Activated CD8-positive, alpha-beta memory T cell treated with anti-CD3 and anti-CD28 coated beads for 48 hours (primary cell): Measurements from ENCODE around the gene SNCB.
A peak's percentile ranks its signal among the peaks of the same experiment; 100 is the strongest.

Experiments used
- DNase-seq, 3 experiments: peaks; one replicate each; pipeline ENCODE4 v3.0.0-alpha.2; 2020; ENCODE audit warnings: low read depth in 2 of 3, low spot score in 2 of 3

The SNCB gene

GRCh38 chr5:176625966-176626875, 4.1 kb downstream of the SNCB start:
- DNase-seq = no peak

- no peak for DNase-seq
Observed at GRCh38 chr5:176625512-176625911, 4.8 kb downstream of the SNCB start.

- DNase-seq = no peak
Observed at GRCh38 chr5:176624938-176625337, 5.4 kb downstream of the SNCB start.

GRCh38 chr5:176624142-176624541, 6.2 kb downstream of the SNCB start:
- DNase-seq = no peak

GRCh38 chr5:176621661-176622079, 8.7 kb downstream of the SNCB start:
- no peak for DNase-seq

- no peak for DNase-seq
Observed at GRCh38 chr5:176620333-176620981, 9.9 kb downstream of the SNCB start.

GRCh38 chr5:176619569-176620332, 10.6 kb downstream of the SNCB start:
- no peak for DNase-seq

- peak; percentile 53 to 68 (median 67) for DNase-seq
Observed at GRCh38 chr5:176619203-176619568, 11.1 kb downstream of the SNCB start.

GRCh38 chr5:176618783-176619182, 11.6 kb downstream of the SNCB start:
- no peak for DNase-seq

GRCh38 chr5:176616511-176616910, 13.8 kb downstream of the SNCB start:
- DNase-seq = no peak

GRCh38 chr5:176614805-176615478, 15.4 kb downstream of the SNCB start:
- no peak for DNase-seq

- DNase-seq = no peak
Observed at GRCh38 chr5:176612855-176613254, 17.5 kb downstream of the SNCB start.

GRCh38 chr5:176612008-176612407, 18.3 kb downstream of the SNCB start:
- DNase-seq = no peak

- DNase-seq = no peak
Observed at GRCh38 chr5:176611435-176611834, 18.9 kb downstream of the SNCB start.

GRCh38 chr5:176610435-176610773, 19.9 kb downstream of the SNCB start:
- DNase-seq = no peak

- peak in 1 of 3 experiments; percentile 54 for DNase-seq
Observed at GRCh38 chr5:176609724-176610434, 20.5 kb downstream of the SNCB start, which contains the start of gene GPRIN1. TSS of gene GPRIN1 (minus strand) at chr5:176610156. CDS start at chr5:176599834, 10,322 bp downstream.

GRCh38 chr5:176608937-176609723, 21.2 kb downstream of the SNCB start:
- no peak for DNase-seq

- DNase-seq = no peak
Observed at GRCh38 chr5:176608142-176608705, 22.1 kb downstream of the SNCB start.

- DNase-seq = no peak
Observed at GRCh38 chr5:176606875-176607274, 23.5 kb downstream of the SNCB start.
